ENCODE data around the gene PREP. TPM values are rescaled to one million over a fixed set of nuclear protein-coding genes. Genes with fewer than 3 reads are reported as not detected.
A peak's percentile ranks its signal among the peaks of the same experiment; 100 is the strongest.
"Not testable (repeated sequence)": the region's sequence is repeated elsewhere in the genome, so short reads cannot be mapped to it uniquely, and the experiment has no call there.

Gene PREP
- polyA plus RNA-seq (ENCODE audit: insufficient read length in 3 of 3): 10 to 100 TPM; 29.0 to 36.0 (median 34.5) TPM
- long read RNA-seq, donor 1, partial matches to known transcripts: 0 of 2 reads
- long read RNA-seq, donor 1, other reads (novel, unspliced or antisense): 0 of 2 reads
- long read RNA-seq, donor 2, partial matches to known transcripts: 0 of 4 reads
- long read RNA-seq, donor 2, other reads (novel, unspliced or antisense): 0 of 4 reads
- long read RNA-seq, donor 3, transcript PREP-201 (15 exons, 2,905 nt): major isoform, 9 of 9 reads
- long read RNA-seq, donor 3, partial matches to known transcripts: 0 of 9 reads
- long read RNA-seq, donor 3, other reads (novel, unspliced or antisense): 0 of 9 reads
- long read RNA-seq, donor 4, transcript PREP-201 (15 exons, 2,905 nt): major isoform, 8 of 8 reads
- long read RNA-seq, donor 4, partial matches to known transcripts: 0 of 8 reads
- long read RNA-seq, donor 4, other reads (novel, unspliced or antisense): 0 of 8 reads
- long read RNA-seq, donor 5: 0 reads
- long read RNA-seq, donor 6, transcript PREP-201 (15 exons, 2,905 nt): major isoform, 6 of 6 reads
- long read RNA-seq, donor 6, partial matches to known transcripts: 0 of 6 reads
- long read RNA-seq, donor 6, other reads (novel, unspliced or antisense): 0 of 6 reads
- long read RNA-seq, donor 7, transcript PREP-201 (15 exons, 2,905 nt): major isoform, 6 of 6 reads
- long read RNA-seq, donor 7, partial matches to known transcripts: 0 of 6 reads
- long read RNA-seq, donor 7, other reads (novel, unspliced or antisense): 0 of 6 reads
- long read RNA-seq, donor 8: 0 reads
- long read RNA-seq, donor 9, partial matches to known transcripts: 5 of 6 reads
- long read RNA-seq, donor 9, other reads (novel, unspliced or antisense): 0 of 6 reads
- long read RNA-seq, donor 10, partial matches to known transcripts: 0 of 4 reads
- long read RNA-seq, donor 10, other reads (novel, unspliced or antisense): 0 of 4 reads
- long read RNA-seq, donor 11, transcript PREP-201 (15 exons, 2,905 nt): major isoform, 6 of 6 reads
- long read RNA-seq, donor 11, partial matches to known transcripts: 0 of 6 reads
- long read RNA-seq, donor 11, other reads (novel, unspliced or antisense): 0 of 6 reads
- long read RNA-seq, donor 12, partial matches to known transcripts: 8 of 11 reads
- long read RNA-seq, donor 12, other reads (novel, unspliced or antisense): 0 of 11 reads
- long read RNA-seq, donor 13: 0 reads
- long read RNA-seq, donor 14, partial matches to known transcripts: 0 of 4 reads
- long read RNA-seq, donor 14, other reads (novel, unspliced or antisense): 0 of 4 reads
- long read RNA-seq, donor 15, partial matches to known transcripts: 0 of 2 reads
- long read RNA-seq, donor 15, other reads (novel, unspliced or antisense): 0 of 2 reads
- long read RNA-seq, donor 16, transcript PREP-201 (15 exons, 2,905 nt): major isoform, 13 of 13 reads
- long read RNA-seq, donor 16, partial matches to known transcripts: 0 of 13 reads
- long read RNA-seq, donor 16, other reads (novel, unspliced or antisense): 0 of 13 reads

GRCh38 chr6:105402939-105403935, at the start of gene PREP:
Gene PREP (minus strand): TSS chr6:105403082. CDS start chr6:105402891, 191 bp downstream.
- peak in 10 of 11 donors; percentile 47 to 75 (median 67) for DNase-seq (ENCODE audit: extremely low read depth in 1 of 11, low read depth in 9 of 11, low spot score in 4 of 11)

GRCh38 chr6:105452376-105452775, 49.5 kb upstream of the PREP start:
- no peak for DNase-seq (ENCODE audit: extremely low read depth in 1 of 11, low read depth in 9 of 11, low spot score in 4 of 11)

GRCh38 chr6:105449756-105450390, 47.0 kb upstream of the PREP start:
- DNase-seq (ENCODE audit: extremely low read depth in 1 of 11, low read depth in 9 of 11, low spot score in 4 of 11): no peak

- DNase-seq (ENCODE audit: extremely low read depth in 1 of 11, low read depth in 9 of 11, low spot score in 4 of 11): no peak
Observed at GRCh38 chr6:105445481-105445880, 42.6 kb upstream of the PREP start.

- no peak for DNase-seq (ENCODE audit: extremely low read depth in 1 of 11, low read depth in 9 of 11, low spot score in 4 of 11)
Observed at GRCh38 chr6:105443941-105444340, 41.1 kb upstream of the PREP start.

GRCh38 chr6:105442369-105442768, 39.5 kb upstream of the PREP start:
- no peak for DNase-seq (ENCODE audit: extremely low read depth in 1 of 11, low read depth in 9 of 11, low spot score in 4 of 11)

GRCh38 chr6:105437236-105437635, 34.4 kb upstream of the PREP start:
- no peak for DNase-seq (ENCODE audit: extremely low read depth in 1 of 11, low read depth in 9 of 11, low spot score in 4 of 11)

GRCh38 chr6:105433723-105434122, 30.8 kb upstream of the PREP start:
- no peak for DNase-seq (ENCODE audit: extremely low read depth in 1 of 11, low read depth in 9 of 11, low spot score in 4 of 11)

GRCh38 chr6:105432797-105433196, 29.9 kb upstream of the PREP start:
- no peak for DNase-seq (ENCODE audit: extremely low read depth in 1 of 11, low read depth in 9 of 11, low spot score in 4 of 11)

GRCh38 chr6:105431226-105431625, 28.3 kb upstream of the PREP start:
- peak in 10 of 11 donors; percentile 15 to 56 (median 31) for DNase-seq (ENCODE audit: extremely low read depth in 1 of 11, low read depth in 9 of 11, low spot score in 4 of 11)

- DNase-seq (ENCODE audit: extremely low read depth in 1 of 11, low read depth in 9 of 11, low spot score in 4 of 11): no peak
Observed at GRCh38 chr6:105430685-105431084, 27.8 kb upstream of the PREP start.

GRCh38 chr6:105429676-105430075, 26.8 kb upstream of the PREP start:
- DNase-seq (ENCODE audit: extremely low read depth in 1 of 11, low read depth in 9 of 11, low spot score in 4 of 11): no peak

- DNase-seq (ENCODE audit: extremely low read depth in 1 of 11, low read depth in 9 of 11, low spot score in 4 of 11): peak in 5 of 11 donors; percentile 6 to 43 (median 11)
Observed at GRCh38 chr6:105428342-105428957, 25.6 kb upstream of the PREP start.

GRCh38 chr6:105424175-105424783, 21.4 kb upstream of the PREP start:
- peak in 7 of 11 donors; percentile 19 to 60 (median 43) for DNase-seq (ENCODE audit: extremely low read depth in 1 of 11, low read depth in 9 of 11, low spot score in 4 of 11)

- DNase-seq (ENCODE audit: extremely low read depth in 1 of 11, low read depth in 9 of 11, low spot score in 4 of 11): not testable (repeated sequence)
Observed at GRCh38 chr6:105416971-105417370, 14.1 kb upstream of the PREP start.

- DNase-seq (ENCODE audit: extremely low read depth in 1 of 11, low read depth in 9 of 11, low spot score in 4 of 11): no peak
Observed at GRCh38 chr6:105409734-105410133, 6.9 kb upstream of the PREP start.
